Stimulated activated CD8-positive, alpha-beta memory T cell treated with anti-CD3 and anti-CD28 coated beads, Interleukin-12 subunit alpha, Interleukin-12 subunit beta, amount 100 ng/mL, for 4 hours (primary cell): ENCODE results near the gene TWF2.
A peak's percentile ranks its signal among the peaks of the same experiment; 100 is the strongest.

Experiments used
- DNase-seq: peaks from one replicate; pipeline ENCODE4 v3.0.0-alpha.2; 2020; ENCODE audit warnings: low read depth

Gene TWF2

GRCh38 chr3:52202384-52203077, 36.4 kb downstream of the TWF2 start:
- DNase-seq: no peak

- DNase-seq: no peak
These were observed 37.8 kb downstream of the TWF2 start for GRCh38 chr3:52200981-52201679.

- DNase-seq: no peak
These were observed 40.0 kb downstream of the TWF2 start for GRCh38 chr3:52198643-52199608.

- peak; percentile 93 for DNase-seq
These were observed 40.9 kb downstream of the TWF2 start, which contains the start of gene ALAS1 for GRCh38 chr3:52197842-52198625. Gene ALAS1 (plus strand): TSS chr3:52198160. CDS start chr3:52199242, 1,082 bp downstream.

- DNase-seq: no peak
These were observed 41.5 kb downstream of the TWF2 start for GRCh38 chr3:52197499-52197841.

- DNase-seq: no peak
These were observed 42.0 kb downstream of the TWF2 start for GRCh38 chr3:52196977-52197376.

GRCh38 chr3:52195823-52196331, 43.1 kb downstream of the TWF2 start:
- no peak for DNase-seq

- DNase-seq: no peak
These were observed 43.7 kb downstream of the TWF2 start for GRCh38 chr3:52195291-52195597.

GRCh38 chr3:52194485-52195290, 44.3 kb downstream of the TWF2 start:
- no peak for DNase-seq

- DNase-seq: no peak
These were observed 45.9 kb downstream of the TWF2 start for GRCh38 chr3:52193065-52193464.

- DNase-seq: no peak
These were observed 47.3 kb downstream of the TWF2 start for GRCh38 chr3:52191663-52192062.

- DNase-seq: no peak
These were observed 48.5 kb downstream of the TWF2 start for GRCh38 chr3:52190294-52191074.

GRCh38 chr3:52188556-52188955, 50.4 kb downstream of the TWF2 start:
- no peak for DNase-seq

- DNase-seq: no peak
These were observed 52.2 kb downstream of the TWF2 start for GRCh38 chr3:52186729-52187128.

GRCh38 chr3:52185837-52186236, 53.1 kb downstream of the TWF2 start:
- DNase-seq: no peak

GRCh38 chr3:52185311-52185710, 53.6 kb downstream of the TWF2 start:
- no peak for DNase-seq

GRCh38 chr3:52184690-52185089, 54.3 kb downstream of the TWF2 start:
- DNase-seq: no peak

- DNase-seq: no peak
These were observed 55.0 kb downstream of the TWF2 start for GRCh38 chr3:52183786-52184445.

GRCh38 chr3:52182691-52183090, 56.3 kb downstream of the TWF2 start:
- no peak for DNase-seq

GRCh38 chr3:52182196-52182595, 56.8 kb downstream of the TWF2 start:
- DNase-seq: no peak
